Suppressor macrophage treated with lipopolysaccharide for 4 hours (primary cell): ENCODE data around the gene IRAK2.
A peak's percentile ranks its signal among the peaks of the same experiment; 100 is the strongest.
"Not testable (repeated sequence)": the region's sequence is repeated elsewhere in the genome, so short reads cannot be mapped to it uniquely, and the experiment has no call there.

Source experiments
- DNase-seq: peaks from one replicate; pipeline ENCODE4 v3.0.0-alpha.2; 2020

Gene IRAK2, protein sequence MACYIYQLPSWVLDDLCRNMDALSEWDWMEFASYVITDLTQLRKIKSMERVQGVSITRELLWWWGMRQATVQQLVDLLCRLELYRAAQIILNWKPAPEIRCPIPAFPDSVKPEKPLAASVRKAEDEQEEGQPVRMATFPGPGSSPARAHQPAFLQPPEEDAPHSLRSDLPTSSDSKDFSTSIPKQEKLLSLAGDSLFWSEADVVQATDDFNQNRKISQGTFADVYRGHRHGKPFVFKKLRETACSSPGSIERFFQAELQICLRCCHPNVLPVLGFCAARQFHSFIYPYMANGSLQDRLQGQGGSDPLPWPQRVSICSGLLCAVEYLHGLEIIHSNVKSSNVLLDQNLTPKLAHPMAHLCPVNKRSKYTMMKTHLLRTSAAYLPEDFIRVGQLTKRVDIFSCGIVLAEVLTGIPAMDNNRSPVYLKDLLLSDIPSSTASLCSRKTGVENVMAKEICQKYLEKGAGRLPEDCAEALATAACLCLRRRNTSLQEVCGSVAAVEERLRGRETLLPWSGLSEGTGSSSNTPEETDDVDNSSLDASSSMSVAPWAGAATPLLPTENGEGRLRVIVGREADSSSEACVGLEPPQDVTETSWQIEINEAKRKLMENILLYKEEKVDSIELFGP

GRCh38 chr3:10164546-10165393, at the start of gene IRAK2:
Gene IRAK2, plus strand, starts transcription at chr3:10164919. Its CDS starts 36 bp downstream, at chr3:10164955.
- DNase-seq = peak; percentile 86

- peak; percentile 99 for DNase-seq
Observed at GRCh38 chr3:10115326-10116137, 49.2 kb upstream of the IRAK2 start, which contains the start of gene BRK1. Gene BRK1, plus strand, starts transcription at chr3:10115675. Its CDS starts 27 bp downstream, at chr3:10115702.

GRCh38 chr3:10116138-10116460, 48.6 kb upstream of the IRAK2 start:
- DNase-seq = peak; percentile 60

- DNase-seq = no peak
Observed at GRCh38 chr3:10116928-10117327, 47.8 kb upstream of the IRAK2 start.

GRCh38 chr3:10119376-10119775, 45.3 kb upstream of the IRAK2 start:
- no peak for DNase-seq

DNA sequence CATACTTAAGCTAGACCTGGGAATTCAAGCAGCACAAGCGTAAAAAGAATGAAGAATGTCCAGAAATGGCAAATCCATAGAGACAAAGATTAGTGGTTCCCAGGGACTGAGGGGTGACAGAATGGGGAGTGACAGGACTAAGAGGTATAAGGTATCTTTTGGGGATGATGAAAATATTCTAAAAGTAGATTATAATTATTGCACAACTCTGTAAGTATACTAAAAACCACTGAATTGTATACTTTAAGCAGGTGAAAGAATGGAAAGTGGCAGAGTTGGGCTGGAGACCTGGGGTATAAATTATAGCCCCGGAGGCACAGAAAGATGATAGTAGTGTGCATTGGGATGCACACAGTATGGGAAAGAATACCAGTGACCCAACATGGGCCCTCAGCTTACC, 43.7 kb upstream of the IRAK2 start:
- no peak for DNase-seq

DNA sequence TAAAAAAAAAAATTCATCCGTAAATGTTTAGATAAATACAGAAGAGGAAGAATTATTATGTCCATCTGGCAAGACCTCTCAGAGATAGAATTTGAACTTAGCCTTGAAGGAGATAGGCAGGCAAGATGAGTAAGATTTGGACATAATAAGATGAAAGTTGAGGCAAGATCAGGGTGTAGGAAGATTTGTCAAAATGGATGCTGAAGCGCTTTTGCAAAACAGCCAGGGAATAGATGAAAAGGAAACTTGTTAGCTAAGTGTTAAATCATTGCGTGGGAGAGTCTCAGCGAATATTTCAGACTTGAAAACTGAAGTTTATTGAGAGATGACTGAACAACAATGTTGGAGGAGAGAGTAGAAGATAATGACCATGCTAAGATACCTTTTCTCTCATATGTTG, 42.0 kb upstream of the IRAK2 start:
- no peak for DNase-seq

DNA sequence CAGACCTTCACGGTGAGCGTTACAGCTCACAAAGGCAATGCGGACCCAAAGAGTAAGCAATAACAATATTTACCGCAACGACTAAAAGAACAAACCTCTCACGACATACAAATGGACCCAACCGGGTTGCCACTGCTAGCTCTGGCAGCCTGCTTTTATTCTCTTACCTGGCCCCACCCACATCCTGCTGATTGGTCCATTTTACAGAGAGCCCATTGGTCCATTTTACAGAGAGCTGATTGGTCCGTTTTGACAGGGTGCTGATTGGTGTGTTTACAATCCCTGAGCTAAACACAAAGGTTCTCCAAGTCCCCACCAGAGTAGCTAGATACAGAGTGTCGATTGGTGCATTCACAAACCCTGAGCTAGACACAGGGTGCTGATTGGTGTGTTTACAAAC, 28.8 kb upstream of the IRAK2 start:
- not testable (repeated sequence) for DNase-seq

GRCh38 chr3:10136426-10137005, 28.2 kb upstream of the IRAK2 start:
- no peak for DNase-seq

- no peak for DNase-seq
Observed at GRCh38 chr3:10137178-10137577, 27.5 kb upstream of the IRAK2 start.

- DNase-seq = no peak
Observed at GRCh38 chr3:10140996-10141546, 23.6 kb upstream of the IRAK2 start.

- peak; percentile 27 for DNase-seq
Observed at GRCh38 chr3:10142707-10143560, 21.8 kb upstream of the IRAK2 start.

GRCh38 chr3:10145685-10146084, 19.0 kb upstream of the IRAK2 start:
- peak; percentile 60 for DNase-seq

DNA sequence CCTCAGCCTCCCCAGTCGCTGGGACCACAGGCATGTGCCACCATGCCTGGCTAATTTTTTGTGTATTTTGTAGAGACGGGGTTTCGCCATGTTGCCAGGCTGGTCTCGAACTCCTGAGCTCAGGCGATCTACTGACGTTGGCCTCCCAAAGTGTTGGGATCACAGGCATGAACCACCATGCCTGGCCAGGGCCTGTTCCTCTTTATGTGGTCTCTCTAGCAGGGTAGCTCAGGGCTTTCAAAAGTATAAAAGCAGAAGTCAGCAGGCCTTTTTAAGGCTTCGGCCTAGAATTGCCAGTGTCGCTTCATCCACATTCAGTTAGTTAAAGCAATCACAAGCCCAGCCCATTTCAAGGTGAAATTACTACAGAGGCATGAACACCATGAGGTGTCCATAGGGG, 15.5 kb upstream of the IRAK2 start:
- peak; percentile 58 for DNase-seq

DNA sequence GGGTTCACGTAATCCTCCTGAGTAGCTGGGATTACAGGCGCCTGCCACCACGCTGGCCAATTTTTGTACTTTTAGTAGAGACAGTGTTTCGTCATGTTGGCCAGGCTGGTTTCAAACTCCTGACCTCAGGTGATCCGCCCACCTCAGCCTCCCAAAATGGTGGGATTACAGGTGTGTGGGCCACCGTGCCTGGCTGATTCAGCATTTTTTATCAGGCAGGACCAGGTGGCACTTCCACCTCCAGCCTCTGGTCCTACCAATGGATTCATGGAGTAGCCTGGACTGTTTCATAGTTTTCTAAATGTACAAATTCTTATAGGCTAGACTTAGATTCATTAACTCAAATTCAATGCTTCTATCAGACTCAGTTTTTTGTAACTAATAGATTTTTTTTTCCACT, 13.7 kb upstream of the IRAK2 start:
- DNase-seq = no peak

DNA sequence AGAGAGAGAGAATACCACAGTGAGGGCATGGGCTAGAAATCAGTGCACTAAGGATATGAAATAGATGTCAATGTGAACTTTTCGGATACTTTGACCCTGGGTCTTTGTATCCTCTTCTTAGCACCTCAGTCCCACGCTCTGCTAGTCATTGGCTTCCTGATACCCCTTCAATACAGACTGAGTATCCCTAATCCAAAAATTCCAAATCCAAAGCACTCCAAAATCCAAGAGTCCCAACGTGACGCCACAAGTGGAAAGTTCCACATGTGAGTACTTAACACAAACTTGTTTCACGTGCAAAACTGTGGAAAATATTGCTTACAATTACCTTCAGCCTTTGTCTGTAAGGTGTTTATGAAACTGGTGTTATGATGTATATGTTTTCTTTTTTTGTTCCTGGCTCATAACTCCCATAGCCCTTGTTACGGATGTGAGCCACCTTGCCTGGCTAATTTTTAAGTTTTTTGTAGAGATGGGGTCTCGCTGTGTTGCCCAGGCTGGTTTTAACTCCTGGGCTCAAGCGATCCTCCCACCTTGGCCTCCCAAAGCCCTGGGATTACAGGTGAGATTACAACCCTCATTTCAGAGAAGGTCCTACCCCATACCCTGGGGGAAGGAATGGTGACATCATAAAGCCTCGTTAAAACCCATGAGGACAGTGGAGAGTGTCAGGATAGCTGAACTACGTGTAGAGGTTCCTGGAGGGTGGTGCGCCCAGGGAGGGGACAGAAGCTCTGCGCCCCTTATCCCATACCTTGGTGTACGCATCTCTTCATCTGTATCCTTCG, 10.2 kb upstream of the IRAK2 start:
- no peak for DNase-seq

DNA sequence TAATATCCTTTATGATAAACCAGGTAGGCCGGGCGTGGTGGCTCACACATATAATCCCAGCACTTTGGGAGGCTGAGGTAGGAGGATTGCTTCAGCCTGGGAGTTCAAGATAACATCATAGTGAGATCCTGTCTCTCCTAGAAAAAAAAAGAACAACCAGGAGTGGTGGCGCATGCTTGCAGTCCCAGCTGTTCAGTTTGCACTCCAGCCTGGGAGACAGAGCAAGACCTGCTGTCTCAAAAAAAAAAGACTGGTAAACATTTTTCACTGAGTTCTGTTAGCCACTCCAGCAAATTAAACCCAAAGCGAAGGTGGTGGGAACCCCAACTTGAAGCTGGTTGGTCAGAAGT, 9.6 kb upstream of the IRAK2 start:
- no peak for DNase-seq

GRCh38 chr3:10155658-10156057, 9.1 kb upstream of the IRAK2 start:
- DNase-seq = no peak

DNA sequence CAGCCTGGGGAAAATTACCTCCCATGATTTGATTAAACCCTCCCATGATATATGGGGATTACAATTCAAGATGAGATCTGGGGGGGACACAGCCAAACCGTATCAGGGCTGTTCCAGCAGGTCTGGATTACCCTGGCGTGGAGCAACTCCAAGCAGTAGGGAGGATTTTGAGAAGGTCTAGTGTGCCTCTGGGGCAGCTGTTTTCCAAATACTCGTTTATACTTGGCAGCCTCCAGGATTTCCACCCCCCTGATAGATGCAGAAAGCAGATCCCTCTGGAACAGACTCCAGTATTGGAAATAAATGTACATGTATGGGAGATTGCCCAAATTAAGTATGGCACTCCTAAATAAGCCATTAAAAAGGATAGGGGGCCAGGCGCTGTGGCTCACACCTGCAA, 7.7 kb upstream of the IRAK2 start:
- DNase-seq = no peak

DNA sequence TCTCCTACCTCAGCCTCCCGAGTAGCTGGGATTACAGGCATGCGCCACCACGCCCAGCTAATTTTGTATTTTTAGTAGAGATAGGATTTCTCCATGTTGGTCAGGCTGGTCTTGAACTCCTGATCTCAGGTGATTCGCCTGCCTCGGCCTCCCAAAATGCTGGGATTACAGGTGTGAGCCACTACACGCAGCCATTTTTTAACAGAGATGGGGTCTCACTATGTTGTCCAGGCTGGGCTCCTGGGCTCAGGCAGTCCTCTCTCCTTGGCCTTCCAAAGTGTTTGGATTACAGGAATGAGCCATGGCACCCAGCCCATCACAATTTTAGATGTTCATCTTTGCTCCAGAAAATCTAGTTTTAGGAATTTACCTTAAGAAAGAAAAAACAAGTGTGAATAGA, 6.2 kb upstream of the IRAK2 start:
- DNase-seq = not testable (repeated sequence)
